NK-92 treated with Interleukin-12 subunit alpha and Interleukin-12 subunit beta, amount 100 ng/mL, for 24 hours (cell line): ENCODE results near the gene FBXO46.
A peak's percentile ranks its signal among the peaks of the same experiment; 100 is the strongest.

Experiments
- DNase-seq: peaks from one replicate; lab custom pipeline; 2025; lab: John Stamatoyannopoulos, UW

The FBXO46 gene, protein sequence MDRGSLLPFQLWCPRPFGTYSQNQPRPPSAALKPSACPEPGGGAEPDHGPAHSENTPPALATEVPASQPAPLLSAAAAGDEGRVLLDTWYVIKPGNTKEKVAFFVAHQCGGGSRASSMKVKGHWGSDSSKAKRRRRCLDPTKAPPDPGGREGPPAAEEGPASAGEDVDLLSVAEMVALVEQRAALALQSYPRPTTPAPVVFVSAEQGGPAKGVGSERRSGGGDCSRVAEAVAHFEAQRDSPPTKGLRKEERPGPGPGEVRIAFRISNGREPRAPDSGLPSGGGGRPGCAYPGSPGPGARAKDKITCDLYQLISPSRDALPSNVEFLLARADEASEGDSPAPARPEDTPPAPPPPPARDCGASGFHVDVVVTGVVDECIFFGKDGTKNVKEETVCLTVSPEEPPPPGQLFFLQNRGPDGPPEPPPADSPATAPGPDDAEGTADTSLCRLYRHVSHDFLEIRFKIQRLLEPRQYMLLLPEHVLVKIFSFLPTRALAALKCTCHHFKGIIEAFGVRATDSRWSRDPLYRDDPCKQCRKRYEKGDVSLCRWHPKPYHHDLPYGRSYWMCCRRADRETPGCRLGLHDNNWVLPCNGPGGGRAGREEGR

DNA sequence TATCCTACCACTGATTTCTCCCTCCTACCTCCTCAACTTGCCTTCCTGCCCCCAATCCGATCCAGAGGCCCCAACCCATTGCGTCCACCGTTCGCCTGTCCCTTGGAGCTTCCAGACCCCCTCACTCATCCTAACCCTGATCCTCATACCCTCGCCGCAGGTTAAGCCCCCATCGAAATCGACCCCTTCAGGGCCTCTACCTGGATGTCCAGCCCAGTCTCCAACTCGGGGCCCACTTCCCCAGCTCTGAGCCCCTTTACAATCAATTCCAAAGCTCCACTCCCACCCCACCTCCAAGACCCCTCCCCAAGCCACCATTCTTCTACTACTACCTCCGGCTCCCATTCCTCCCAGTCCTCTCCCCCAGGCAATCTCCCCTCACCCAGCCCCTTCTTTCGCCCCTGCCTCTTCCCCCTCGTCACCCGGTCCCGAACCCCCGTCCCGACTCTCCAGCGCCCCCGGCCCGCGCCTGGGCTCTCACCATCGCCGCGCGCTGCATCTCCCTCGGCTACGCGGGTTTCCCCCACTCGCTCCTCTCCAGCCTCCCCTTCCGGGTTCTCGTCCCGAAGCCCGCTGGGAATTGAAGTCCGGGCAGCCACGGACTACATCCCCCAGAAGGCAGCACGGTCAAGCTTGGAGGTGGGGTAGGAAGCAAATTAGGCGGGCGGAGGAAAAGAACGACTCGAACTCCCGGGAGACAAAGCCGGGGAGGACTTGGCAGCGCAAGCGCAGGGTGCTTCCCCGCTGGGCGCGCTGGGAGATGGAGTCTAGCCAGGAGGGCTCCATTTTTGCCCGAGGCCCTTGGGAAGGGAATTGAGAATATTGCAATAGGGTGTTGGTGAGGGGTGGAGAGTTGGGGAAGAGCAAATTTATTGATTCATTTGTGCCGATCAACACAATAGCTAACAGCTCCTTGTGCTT lies at the start of gene FBXO46:
Gene FBXO46 (minus strand): TSS at position 529 of the 921 bp plus-strand sequence. CDS start 17,401 bp downstream, outside the sequence.
- peak; percentile 94 for DNase-seq

DNA sequence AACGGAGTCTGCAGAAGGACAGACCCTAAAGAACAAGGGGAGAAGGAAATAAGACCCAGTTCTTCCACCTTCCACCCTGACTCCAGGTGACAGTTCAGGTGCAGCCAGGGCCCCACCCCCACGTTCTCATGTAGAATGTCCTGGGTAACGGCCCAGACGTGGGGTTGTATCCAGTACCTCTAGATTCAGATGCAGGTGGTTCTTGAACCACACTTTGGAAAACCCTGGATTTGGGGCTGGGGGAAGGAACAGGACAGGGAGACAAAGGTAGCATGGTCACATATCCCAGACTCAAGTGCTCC lies 49.4 kb upstream of the FBXO46 start:
- no peak for DNase-seq

DNA sequence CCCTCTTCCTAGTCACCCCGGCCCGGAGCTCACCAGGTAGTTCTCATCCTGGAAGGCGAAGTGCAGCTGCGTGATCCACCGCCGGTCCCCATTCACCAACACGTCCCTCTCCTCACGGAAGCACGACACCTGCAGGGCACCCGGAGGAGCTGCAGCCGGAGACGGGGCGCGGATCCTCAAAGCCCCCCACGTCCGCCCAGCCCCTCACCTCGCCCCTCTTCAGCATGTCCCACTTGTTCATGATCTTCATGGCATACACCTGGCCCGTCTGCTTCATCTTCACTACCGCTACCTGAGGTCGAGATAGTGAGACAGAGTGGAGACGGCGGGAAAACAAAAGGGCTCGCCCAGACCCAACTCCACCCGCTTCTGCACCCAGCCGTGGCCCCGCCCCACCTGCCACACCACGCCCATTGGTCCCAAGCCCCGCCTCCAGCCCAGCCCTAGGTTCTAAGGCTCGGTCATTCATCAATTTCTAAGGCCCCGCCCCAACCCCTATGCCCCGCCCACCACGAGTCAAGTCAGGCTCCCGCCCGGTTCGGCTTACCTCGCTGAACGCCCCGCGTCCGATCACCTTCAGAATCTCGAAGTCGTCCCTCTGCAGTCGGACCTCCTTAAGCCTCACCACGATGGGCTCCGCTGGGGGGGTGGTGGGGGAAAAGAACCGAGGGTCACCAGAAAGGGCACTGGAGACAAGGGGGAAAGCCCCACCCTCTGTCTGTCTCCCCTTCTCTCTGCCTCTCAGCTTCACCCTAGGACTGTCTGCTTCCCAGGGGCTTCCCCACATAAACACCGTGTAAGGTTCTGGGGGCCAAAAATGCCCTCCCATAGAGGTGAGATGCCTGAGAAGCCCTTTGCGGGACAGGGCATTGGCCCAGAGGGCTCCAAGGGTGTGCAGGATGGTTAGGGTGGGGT lies 48.8 kb upstream of the FBXO46 start:
- DNase-seq = no peak

DNA sequence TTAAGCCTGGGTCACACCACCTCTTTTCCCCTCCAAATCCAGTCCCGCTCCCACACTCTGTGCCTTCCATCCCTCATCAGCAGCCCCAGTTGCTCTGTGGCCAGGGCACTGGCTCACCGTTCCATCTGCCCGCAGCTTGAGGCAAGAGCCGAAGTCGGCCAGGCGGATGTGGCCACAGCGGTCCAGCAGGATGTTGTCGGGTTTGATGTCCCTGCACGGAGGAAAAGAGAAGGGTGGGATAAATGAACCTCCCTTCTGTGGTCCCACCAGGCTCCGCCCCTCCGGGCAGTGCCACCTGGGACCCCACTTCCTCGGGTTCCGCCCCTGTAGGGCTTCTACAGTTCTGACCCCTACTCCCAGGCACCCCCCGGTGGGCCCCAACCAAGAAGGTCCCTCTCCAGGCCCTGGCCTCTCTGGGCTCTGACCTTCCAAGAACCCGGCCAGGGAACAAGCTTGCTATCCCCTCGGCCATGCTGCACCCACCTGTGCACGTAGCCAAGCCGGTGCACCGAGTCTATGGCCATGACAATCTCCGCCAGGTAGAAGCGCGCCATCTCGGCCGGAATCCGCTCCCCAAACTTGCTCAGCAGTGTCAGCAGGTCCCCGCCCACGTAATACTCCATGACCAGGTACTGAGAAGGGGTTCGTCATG lies 47.4 kb upstream of the FBXO46 start:
- DNase-seq = no peak

DNA sequence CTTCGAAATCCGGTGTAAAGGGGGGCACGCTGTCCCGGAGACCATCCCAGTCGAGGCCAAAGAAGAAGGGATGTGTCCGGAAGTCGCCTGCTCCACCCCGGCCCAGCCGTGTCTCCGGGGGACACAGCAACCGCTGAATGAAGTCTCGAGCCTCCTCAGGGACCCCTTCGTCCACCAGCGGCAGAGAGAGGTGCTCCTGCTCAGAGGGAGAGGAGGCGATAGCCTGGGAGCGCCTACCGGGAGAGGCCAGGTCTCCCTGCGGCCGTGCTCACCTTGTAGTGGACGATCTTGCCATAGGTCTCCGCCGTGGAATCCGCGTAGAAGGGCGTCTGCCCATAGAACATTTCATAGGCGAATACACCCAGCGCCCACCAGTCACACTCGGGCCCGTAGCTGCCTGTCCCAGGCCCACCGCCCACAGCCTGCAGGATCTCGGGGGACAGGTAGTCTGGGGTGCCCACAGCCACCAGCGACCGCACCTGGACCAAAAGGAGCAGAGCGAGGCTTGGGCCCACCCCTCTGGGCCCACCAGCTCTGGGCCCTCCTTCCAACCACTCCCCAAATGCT lies 46.8 kb upstream of the FBXO46 start:
- DNase-seq = no peak

DNA sequence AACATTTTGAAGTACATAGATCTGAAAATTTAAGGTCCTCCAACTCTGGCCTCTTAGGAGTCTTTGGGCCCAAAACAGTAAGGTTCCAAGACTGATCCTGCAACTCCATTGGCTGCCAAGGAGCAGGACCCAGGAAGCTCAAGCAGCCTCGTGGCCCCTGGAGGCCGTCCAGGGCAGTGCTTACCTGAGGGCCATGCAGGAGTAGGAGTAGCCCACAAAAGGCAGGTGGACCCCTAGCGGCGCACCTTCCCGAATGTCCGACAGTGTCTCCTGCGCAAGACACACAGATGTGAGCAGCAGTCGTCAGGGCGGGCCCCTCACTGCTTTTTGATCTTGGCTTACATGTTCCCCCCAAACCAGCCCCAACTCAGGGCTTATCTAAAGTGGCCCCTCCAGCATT lies 44.1 kb upstream of the FBXO46 start:
- DNase-seq = no peak

DNA sequence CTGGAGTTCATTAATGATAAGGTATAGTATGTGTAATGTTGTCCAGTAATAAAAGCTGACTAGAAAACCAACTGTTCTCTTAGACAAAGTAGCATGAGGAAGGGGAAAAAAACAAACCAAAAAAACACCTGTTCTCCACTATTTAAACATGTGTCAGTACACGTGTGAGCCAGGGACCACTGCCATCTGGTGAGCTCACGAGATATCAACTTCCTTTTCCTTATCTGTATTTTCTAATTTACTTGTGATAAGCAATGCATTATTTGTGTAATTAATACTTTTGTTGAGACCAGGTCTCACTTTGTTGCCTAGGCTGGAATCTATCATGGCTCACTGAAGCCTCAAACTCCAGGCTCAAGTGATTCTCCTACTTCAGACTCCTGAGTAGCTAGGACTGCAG lies 42.7 kb upstream of the FBXO46 start:
- DNase-seq = no peak

DNA sequence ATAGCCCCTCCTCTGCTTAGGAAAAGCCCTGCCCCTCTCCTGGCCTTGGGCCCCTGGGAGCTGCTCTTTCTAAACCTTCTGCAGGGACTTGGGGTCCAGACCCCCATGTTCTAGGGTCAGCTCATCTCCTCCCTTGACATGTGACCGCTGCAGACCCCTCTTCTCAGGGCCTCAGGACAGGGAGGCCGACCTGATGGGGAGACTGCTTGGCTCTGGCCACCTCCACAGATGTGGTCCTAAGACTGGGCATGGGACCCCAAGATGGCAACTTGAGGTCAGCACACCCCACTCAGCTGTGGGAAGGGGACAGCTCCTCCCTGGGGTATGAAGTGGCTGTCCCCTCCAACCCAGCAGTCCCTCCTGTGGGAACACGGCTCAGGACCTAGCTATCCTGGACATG lies 42.2 kb upstream of the FBXO46 start:
- DNase-seq = no peak

DNA sequence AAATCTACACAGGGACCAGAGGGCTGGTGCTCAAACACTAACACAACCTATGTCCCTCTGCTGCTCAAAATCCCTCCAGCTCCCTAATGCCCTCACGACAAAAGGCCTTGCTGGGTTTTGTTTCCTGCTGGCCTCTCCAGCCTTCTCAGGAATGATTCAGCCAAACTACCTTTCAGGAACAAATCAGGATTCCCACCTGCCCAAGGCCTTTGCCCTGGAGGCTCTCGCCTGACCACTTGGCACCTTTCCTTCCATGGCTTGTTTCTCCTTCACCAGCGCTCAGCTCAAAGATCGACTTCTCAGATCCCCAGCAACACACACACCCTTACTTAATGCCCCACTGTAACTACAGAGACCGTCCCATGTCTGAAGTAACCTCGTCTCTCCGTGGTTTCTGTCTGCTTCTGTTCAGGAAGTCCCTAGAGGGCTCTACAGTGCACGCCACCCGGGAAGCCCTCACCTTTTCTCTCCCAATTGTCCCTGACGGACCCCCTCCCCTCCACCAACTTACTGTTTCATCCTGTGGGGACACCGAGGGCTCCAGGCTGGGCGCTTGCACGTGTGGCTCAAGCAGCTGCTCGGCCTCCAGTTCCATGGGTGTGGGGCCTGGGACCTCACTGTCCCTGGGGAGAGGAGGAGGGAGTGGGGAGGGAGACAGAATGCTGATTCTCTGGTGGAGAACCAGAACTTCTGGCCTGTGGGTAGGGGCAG lies 41.6 kb upstream of the FBXO46 start:
- no peak for DNase-seq

DNA sequence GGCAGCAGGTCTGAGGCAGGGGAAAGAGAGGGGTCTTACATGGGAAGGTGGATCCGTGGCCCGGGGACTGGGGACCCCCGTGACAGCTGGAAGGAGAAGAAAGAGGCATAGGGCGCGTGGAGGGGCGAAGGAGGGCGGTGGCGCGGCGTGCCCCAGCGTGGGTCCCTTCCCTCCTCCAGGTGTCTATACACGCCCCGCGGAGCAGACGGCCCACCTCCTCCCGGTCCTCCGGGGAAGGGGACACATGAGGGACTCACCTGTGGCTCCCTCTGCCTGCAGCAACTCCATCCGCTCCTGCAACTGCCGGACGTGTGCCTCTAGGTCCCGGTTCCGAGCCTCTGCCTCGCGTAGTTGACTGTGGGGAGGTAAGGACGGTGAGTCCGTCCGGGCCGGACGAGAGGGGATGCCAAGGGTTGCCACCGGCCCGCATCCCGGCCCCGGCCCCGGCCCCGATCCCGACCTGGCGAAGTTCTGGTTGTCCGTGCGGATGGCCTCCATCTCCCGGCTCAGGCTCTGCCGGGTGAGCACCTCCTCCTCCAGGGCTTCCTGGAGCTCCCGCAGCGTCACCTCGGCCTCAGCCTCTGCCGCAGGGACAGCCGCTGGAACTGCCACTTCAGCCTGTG lies 40.7 kb upstream of the FBXO46 start:
- DNase-seq = no peak

DNA sequence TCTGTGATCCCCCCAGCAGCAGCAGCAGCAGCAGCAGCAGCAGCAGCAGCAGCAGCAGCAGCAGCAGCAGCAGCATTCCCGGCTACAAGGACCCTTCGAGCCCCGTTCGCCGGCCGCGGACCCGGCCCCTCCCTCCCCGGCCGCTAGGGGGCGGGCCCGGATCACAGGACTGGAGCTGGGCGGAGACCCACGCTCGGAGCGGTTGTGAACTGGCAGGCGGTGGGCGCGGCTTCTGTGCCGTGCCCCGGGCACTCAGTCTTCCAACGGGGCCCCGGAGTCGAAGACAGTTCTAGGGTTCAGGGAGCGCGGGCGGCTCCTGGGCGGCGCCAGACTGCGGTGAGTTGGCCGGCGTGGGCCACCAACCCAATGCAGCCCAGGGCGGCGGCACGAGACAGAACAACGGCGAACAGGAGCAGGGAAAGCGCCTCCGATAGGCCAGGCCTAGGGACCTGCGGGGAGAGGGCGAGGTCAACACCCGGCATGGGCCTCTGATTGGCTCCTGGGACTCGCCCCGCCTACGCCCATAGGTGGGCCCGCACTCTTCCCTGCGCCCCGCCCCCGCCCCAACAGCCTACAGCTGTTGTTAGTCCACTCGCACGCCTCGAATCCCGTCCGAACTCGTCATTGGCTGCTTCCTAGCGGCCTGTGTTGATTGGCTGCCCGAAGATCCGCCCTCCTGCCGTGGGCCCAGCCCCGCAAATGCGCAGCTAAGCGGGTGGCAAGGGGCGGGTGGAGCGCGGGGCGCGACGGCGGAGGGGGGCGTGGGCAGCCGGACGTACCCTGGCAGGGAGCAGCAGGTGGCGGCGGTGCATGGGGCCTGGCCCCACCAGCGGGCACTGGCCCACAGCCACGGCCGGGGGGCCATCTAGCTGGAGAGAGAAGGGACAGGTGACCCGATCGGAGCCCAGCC lies 39.8 kb upstream of the FBXO46 start:
- DNase-seq = peak; percentile 78

DNA sequence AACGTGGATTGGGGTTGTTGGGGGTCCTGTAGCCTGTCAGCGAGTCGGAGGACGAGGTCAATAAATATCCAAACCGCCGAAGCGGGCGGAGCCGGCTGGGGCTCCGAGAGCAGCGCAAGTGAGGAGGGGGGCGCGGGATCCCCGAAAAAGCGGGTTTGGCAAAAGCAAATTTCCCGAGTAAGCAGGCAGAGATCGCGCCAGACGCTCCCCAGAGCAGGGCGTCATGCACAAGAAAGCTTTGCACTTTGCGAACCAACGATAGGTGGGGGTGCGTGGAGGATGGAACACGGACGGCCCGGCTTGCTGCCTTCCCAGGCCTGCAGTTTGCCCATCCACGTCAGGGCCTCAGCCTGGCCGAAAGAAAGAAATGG lies 39.1 kb upstream of the FBXO46 start:
- peak; percentile 56 for DNase-seq

DNA sequence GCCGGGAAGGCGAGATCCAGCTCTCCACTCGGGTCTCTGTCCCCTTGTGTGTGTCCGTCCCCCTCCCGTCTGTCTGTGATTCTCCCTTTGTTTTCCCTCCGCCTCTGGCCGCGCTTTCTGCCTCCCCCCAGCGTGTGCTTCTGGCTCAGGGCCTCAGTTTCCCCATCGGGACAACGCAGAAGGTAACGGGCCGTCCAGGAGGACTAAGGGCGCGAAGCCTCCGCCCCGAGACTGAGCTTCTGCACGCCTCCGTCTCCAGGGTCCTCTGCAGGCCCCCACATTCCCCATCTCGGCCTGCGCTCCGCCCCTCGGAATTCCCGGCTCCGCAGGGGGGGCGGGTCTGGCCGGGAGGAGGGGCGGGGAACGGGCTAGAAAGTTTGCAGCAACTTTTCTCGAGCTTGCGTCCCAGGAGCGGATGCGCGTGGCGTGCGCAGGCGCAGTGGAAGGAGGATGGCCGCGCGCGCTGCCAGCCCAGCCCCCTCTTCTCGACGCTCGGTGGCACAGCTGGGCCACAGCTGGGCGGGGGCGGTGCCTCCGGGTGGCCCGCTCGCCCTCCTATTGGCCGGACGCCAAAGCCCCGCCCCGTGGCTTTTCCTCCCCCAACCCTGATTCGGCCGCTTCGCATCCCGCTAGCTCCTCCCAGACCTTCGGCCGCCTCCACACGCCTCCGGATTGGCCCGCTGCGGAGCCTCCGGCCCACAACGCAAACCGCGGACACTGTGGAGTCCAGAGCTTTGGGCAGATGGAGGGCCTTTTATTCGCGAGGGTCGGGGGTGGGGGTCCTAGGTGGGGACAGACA lies 38.5 kb upstream of the FBXO46 start, which contains the start of gene SIX5:
Gene SIX5 (minus strand): TSS at position 269 of the 799 bp plus-strand sequence. CDS start 408 bp downstream, outside the sequence.
- peak; percentile 96 for DNase-seq

DNA sequence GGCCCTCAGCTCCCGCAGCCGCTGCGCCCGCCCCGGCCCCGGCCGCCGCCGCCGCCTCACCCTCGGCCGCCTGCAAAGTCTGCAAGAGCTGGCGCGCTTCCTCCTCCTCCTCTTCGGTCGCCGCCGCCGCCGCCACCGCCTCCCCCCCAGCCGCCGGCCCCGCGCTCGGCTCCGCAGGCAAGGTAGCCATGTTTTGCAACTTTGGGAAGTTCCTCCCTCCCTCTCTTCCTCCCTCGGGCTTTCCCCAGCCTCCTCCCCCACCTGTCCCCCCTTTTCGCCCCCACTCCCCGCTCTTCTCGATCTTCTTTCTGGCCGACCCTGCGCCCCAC lies 37.9 kb upstream of the FBXO46 start:
- DNase-seq = no peak

DNA sequence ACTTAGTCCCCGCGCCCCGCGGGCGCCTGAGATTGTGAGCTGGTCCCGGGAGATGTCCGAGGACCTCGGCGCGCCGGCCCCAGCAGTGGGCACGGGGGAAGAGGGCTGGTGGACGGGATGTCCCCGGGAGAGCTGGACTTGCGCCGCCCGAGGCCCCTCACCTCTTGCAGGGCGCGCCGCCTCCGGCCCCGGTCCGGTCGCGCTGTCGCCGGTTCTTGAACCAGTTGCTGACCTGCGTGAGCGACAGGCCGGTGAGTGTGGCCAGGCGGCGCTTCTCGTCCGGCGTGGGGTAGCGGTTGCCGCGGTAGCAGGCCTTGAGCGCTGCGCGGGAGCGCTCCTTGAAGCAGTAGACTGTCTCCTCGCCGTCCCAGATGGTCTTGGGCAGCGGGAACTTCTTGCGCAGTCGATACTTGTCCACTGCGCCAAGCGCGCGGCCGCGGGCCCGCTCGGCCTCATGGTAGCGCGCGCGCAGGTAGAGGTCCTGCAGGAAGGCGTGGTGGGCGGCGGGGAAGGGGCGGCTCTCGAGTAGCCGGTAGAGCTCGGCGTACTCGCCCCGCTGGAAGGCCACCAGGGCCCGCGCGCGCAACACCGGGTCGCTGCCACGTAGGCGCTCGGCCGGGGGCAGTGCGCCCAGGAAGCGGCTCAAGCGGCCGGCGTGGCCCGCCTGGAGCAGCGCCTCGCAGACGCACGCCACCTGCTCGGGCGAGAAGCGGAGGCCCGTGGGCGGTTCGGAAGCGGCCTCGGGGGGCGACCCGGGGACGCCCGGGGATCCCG lies 37.4 kb upstream of the FBXO46 start:
- no peak for DNase-seq

DNA sequence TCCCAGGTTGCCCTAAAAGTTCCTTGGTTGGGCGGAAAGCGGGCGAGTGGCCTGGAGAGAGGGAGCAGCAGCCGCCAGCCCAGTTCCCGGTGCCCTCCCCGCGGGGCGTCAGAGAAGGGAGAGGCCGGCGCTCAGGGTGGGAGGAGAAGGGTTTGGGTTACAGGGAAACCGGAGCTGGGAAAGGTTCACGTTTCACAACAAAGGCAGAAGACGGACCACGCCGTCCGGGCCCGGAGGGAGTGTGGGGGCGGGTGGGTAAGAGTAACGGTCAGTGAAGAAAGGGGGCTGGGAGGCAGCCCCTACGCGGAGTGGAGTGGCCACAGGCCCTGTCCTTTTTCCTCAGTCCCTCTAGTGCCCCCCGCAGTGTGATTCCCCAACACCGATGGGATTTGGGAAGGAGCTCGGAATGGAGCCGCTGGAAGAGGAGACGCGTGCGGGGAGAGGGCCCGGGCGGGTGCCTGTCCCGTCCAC lies 36.7 kb upstream of the FBXO46 start:
- DNase-seq = no peak

DNA sequence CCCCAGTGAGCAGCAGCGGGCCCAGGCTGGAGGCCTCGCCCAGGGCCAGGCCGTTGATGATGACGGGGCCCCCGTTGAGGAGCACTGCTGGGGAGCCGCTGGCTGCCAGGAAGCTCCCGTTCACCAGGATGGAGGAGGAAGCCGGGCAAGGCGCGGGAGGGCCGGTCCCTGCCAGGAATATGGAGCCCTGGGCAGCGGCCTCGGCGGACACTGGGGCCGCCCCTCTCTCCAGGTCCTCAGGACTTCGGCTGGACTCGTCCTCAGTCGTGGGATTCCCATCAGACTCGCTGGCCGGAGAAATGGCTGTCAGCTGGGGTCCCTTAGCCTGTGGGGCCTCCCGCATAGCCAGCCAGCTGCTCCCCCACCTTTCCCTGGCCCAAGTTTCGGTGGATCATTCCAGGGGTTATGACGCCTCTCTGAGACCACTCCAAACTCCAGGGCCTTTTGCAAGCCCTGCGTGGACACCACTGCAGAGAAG lies 36.2 kb upstream of the FBXO46 start:
- DNase-seq = no peak
